ENCODE measurements around the gene SVOP.

SVOP gene

GRCh38 chr12:108858311-108859074 lies 162.4 kb downstream of the SVOP start:
- H3K27ac ChIP-seq (ENCODE audit: low read depth in 2 of 2, low read length in 2 of 2): peak overlapping the region in 1 of 2 donors; percentile 21
- H3K4me3 ChIP-seq (ENCODE audit: low read length in 2 of 2): peak overlapping the region; percentile 62 to 71
- H3K4me1 ChIP-seq (ENCODE audit: control insufficient read depth in 2 of 2, insufficient read depth in 2 of 2, low read length in 2 of 2): peaks cover 28 to 42% of the 10 kb centered on the region in 2 donors
- peaks cover 0 to 2% of the 10 kb centered on the region in 2 donors for H3K36me3 ChIP-seq (ENCODE audit: control insufficient read depth in 2 of 2, insufficient read depth in 2 of 2, low read length in 2 of 2)
- H3K27me3 ChIP-seq (ENCODE audit: control insufficient read depth in 2 of 2, insufficient read depth in 2 of 2, low read length in 2 of 2): no peaks in the 10 kb centered on the region
- H3K9ac ChIP-seq (ENCODE audit: low read depth in 1 of 2, low read length in 2 of 2): peak overlapping the region; percentile 5 to 70
- no peaks in the 10 kb centered on the region for H3K9me3 ChIP-seq (ENCODE audit: control insufficient read depth in 2 of 2, low read length in 2 of 2)
